Trophoblast cell (in vitro differentiated cells and primary cell): Measurements from ENCODE around the gene PXT1.
"Not testable (repeated sequence)": the region's sequence is repeated elsewhere in the genome, so short reads cannot be mapped to it uniquely, and the experiment has no call there.

Source experiments
- DNase-seq, 2 donors: peaks; one replicate each; pipeline ENCODE4 v3.0.0-alpha.2; 2016
- H2AFZ ChIP-seq: 2 replicates; pipeline ENCODE4 v1.6.1; 2013; ENCODE audit warnings: low read length, moderate library complexity, mild to moderate bottlenecking; ENCODE audit not compliant: insufficient read depth, poor library complexity
- H2AK5ac ChIP-seq: 2 replicates; pipeline ENCODE4 v1.6.1; 2013; ENCODE audit warnings: mild to moderate bottlenecking, low read length
- H2BK120ac ChIP-seq: 2 replicates; pipeline ENCODE4 v1.6.1; 2013; ENCODE audit warnings: low read length, mild to moderate bottlenecking, moderate library complexity; ENCODE audit not compliant: insufficient read depth, poor library complexity
- H2BK12ac ChIP-seq: 2 replicates; pipeline ENCODE4 v1.6.1; 2013; ENCODE audit warnings: mild to moderate bottlenecking, low read length, moderate library complexity
- H2BK5ac ChIP-seq: 2 replicates; pipeline ENCODE4 v1.6.1; 2013; ENCODE audit warnings: low read length, low read depth, moderate library complexity, mild to moderate bottlenecking; ENCODE audit not compliant: poor library complexity
- H3K14ac ChIP-seq: 2 replicates; pipeline ENCODE4 v1.6.1; 2013; ENCODE audit warnings: mild to moderate bottlenecking, low read length
- H3K18ac ChIP-seq: 2 replicates; pipeline ENCODE4 v1.6.1; 2013; ENCODE audit warnings: mild to moderate bottlenecking, low read length
- H3K23ac ChIP-seq: 2 replicates; pipeline ENCODE4 v1.6.1; 2013; ENCODE audit warnings: low read length
- H3K27ac ChIP-seq: 2 replicates; pipeline ENCODE4 v1.5.1; 2013; ENCODE audit warnings: low read depth, mild to moderate bottlenecking, inconsistent platforms, low read length, moderate library complexity
- H3K27me3 ChIP-seq: 2 replicates; pipeline ENCODE4 v1.6.1; 2013; ENCODE audit warnings: inconsistent platforms, mild to moderate bottlenecking, low read length, moderate library complexity; ENCODE audit not compliant: insufficient read depth
- H3K36me3 ChIP-seq, 2 experiments: 1 replicate in 1 of 2; 2 replicates in 1 of 2; pipeline ENCODE4 v1.6.1; 2013; ENCODE audit warnings: low read length in 2 of 2, mild to moderate bottlenecking in 2 of 2, moderate library complexity in 1 of 2; ENCODE audit not compliant: insufficient read depth in 2 of 2, control insufficient read depth in 1 of 2
- H3K4ac ChIP-seq: 2 replicates; pipeline ENCODE4 v1.6.1; 2013; ENCODE audit warnings: low read depth, mild to moderate bottlenecking, low read length, moderate library complexity
- H3K4me1 ChIP-seq, 2 experiments: 1 replicate in 1 of 2; 2 replicates in 1 of 2; pipeline ENCODE4 v1.6.1; 2013; ENCODE audit warnings: low read length in 2 of 2, mild to moderate bottlenecking in 2 of 2, moderate library complexity in 1 of 2; ENCODE audit not compliant: insufficient read depth in 2 of 2, control insufficient read depth in 1 of 2
- H3K4me2 ChIP-seq: 2 replicates; pipeline ENCODE4 v1.6.1; 2013; ENCODE audit warnings: inconsistent platforms, mild to moderate bottlenecking, low read length, moderate library complexity
- H3K4me3 ChIP-seq: 2 replicates; pipeline ENCODE4 v1.5.1; 2013; ENCODE audit warnings: mild to moderate bottlenecking, low read depth, low read length, inconsistent platforms
- H3K79me1 ChIP-seq: one replicate; pipeline ENCODE4 v1.6.1; 2013; ENCODE audit warnings: low read length
- H3K79me2 ChIP-seq: 2 replicates; pipeline ENCODE4 v1.6.1; 2013; ENCODE audit warnings: low read length, mild to moderate bottlenecking; ENCODE audit not compliant: control insufficient read depth, insufficient read depth, poor library complexity
- H3K9ac ChIP-seq: 2 replicates; pipeline ENCODE4 v1.6.1; 2013; ENCODE audit warnings: mild to moderate bottlenecking, low read length
- H3K9me3 ChIP-seq: 2 replicates; pipeline ENCODE4 v1.6.1; 2013; ENCODE audit warnings: low read depth, mild to moderate bottlenecking, control low read depth, inconsistent platforms, low read length; ENCODE audit not compliant: insufficient read depth
- H4K12ac ChIP-seq: 2 replicates; pipeline ENCODE4 v1.6.1; 2013; ENCODE audit warnings: low read depth, mild to moderate bottlenecking, low read length, moderate library complexity
- H4K8ac ChIP-seq: 2 replicates; pipeline ENCODE4 v1.6.1; 2013; ENCODE audit warnings: low read depth, mild to moderate bottlenecking, low read length, moderate library complexity
- H4K91ac ChIP-seq: one replicate; pipeline ENCODE4 v1.6.1; 2013; ENCODE audit warnings: low read depth, mild to moderate bottlenecking, low read length, moderate library complexity
- WGBS: extraction: QIAGEN DNeasy Blood & Tissue Kit; methylation state at CpG from one replicate; pipeline ENCODE4 v1.1.7; 2013; ENCODE audit warnings: missing lambda C conversion rate; ENCODE audit not compliant: insufficient read length, insufficient coverage; ENCODE audit errors: extremely low coverage; 5-methylcytosine and 5-hydroxymethylcytosine counted together

PXT1 gene

DNA sequence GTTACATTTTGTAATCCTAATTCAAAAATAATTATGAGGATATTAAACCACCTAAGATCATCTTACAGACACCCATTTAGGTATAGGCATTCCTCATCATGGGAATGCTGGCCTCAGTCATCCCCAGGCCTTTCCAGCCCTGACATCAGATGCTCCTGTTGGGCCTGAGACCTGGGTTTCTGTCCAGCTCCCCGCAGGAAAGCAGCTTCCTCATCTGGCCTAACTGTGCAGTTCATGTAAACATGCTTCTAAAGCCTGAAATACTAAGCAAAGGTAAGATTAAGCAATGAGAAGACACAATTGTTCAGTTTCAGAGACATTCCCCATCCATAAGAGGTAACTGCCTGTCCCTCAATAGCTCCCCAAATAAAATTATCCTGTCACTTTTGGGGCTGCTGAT is 74.2 kb downstream of the PXT1 start:
- Histone ChIP-seq H2AFZ (no peak overlapping the region), H4K12ac (no peak overlapping the region), H4K91ac (no peak overlapping the region), H3K36me3 (no peaks in the 10 kb centered on the region), H3K4me1 (peaks cover 4 to 6% of the 10 kb centered on the region in 2 experiments), H4K8ac (no peak overlapping the region), H3K14ac (no peak overlapping the region), H3K27me3 (no peaks in the 10 kb centered on the region), H3K27ac (no peak overlapping the region), H3K18ac (no peak overlapping the region), H3K4ac (no peak overlapping the region), H3K23ac (no peak overlapping the region), H2BK120ac (no peak overlapping the region), H2BK12ac (no peak overlapping the region), H3K9ac (no peak overlapping the region), H3K79me1 (no peaks in the 10 kb centered on the region), H2AK5ac (no peak overlapping the region), H3K4me3 (no peak overlapping the region), H3K79me2 (no peaks in the 10 kb centered on the region), H3K4me2 (no peak overlapping the region), H3K9me3 (no peaks in the 10 kb centered on the region), H2BK5ac (no peak overlapping the region)
- DNase-seq: no peak
- no CpG with 5 or more reads among the region's 1 CpG for WGBS

DNA sequence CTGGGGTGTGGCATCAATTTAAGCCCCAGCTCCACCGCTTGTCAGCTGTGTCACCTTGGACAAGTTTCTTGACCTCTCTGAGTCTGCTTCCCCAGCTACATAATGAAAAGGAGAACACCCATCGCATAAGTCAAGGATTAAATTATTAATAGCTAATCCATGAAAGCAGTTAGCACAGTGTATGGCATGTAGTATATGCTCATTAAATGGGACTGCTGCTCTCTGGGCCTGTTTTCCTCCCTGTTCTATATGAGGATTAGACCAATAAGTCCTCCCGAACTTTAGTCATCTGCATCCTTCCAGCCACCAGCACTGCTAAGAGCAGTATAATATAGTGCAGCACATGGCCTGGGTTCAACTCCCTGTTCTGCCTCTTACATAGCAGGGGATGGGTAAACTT is 74.9 kb downstream of the PXT1 start:
- H2AFZ ChIP-seq: no peak overlapping the region
- H2BK12ac ChIP-seq: no peak overlapping the region
- no peaks in the 10 kb centered on the region for H3K9me3 ChIP-seq
- H2BK120ac ChIP-seq: no peak overlapping the region
- no peak for DNase-seq
- H3K36me3 ChIP-seq: no peaks in the 10 kb centered on the region
- no peak overlapping the region for H3K23ac ChIP-seq
- no peak overlapping the region for H3K18ac ChIP-seq
- H4K12ac ChIP-seq: no peak overlapping the region
- H3K27me3 ChIP-seq: no peaks in the 10 kb centered on the region
- no peaks in the 10 kb centered on the region for H3K79me2 ChIP-seq
- no peak overlapping the region for H4K91ac ChIP-seq
- H3K14ac ChIP-seq: no peak overlapping the region
- no peak overlapping the region for H3K27ac ChIP-seq
- no peak overlapping the region for H3K4me2 ChIP-seq
- H3K79me1 ChIP-seq: no peaks in the 10 kb centered on the region
- H4K8ac ChIP-seq: no peak overlapping the region
- H3K4me3 ChIP-seq: no peak overlapping the region
- H2AK5ac ChIP-seq: no peak overlapping the region
- H3K9ac ChIP-seq: no peak overlapping the region
- H3K4me1 ChIP-seq: peaks cover 4 to 6% of the 10 kb centered on the region in 2 experiments
- no CpG with 5 or more reads among the region's 3 CpGs for WGBS
- H3K4ac ChIP-seq: no peak overlapping the region
- no peak overlapping the region for H2BK5ac ChIP-seq

DNA sequence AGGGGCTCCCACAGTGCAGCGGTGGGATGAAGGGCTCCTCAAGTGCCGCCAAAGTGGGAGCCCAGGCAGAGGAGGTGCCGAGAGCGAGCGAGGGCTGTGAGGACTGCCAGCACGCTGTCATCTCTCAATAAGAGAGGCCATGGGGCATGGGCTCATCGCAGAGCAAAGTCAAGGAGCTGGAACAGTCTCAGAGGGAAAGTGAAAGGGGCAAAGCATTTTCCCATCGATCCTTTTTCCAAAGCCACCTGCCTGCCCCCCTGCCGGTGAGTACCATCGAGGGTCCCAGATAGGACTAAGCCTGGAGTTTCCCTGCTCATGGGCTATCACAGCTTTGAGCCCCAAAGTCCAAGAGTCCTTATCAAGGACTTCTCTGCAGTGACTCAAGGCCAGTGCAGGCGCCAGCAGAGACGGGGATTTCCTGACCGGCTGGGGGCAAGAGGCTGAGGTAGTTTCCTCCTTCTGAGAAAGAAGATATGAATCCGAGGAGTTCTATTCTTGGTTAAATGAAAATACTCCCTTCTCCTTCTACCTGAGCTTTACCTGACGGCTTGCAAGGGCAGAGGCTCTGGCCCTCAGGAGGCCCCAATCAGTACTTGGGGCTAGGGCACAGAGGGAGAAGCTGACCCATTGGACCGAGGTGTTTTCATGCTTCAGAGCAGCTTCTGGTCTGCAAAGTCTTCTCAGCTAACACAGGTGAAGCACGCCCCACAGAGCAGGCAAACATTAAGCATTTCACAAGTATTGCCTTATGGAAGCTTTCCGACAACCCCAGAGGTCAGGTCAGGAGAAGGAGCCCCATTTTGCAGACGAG is 77.8 kb downstream of the PXT1 start:
- Histone ChIP-seq H2BK12ac (no peak overlapping the region), H2BK120ac (no peak overlapping the region), H3K18ac (no peak overlapping the region), H3K79me1 (no peaks in the 10 kb centered on the region), H3K4me3 (no peak overlapping the region), H3K14ac (no peak overlapping the region), H3K4ac (no peak overlapping the region), H4K91ac (no peak overlapping the region), H2BK5ac (no peak overlapping the region), H2AK5ac (no peak overlapping the region), H3K9ac (no peak overlapping the region), H3K27ac (no peak overlapping the region), H3K27me3 (no peaks in the 10 kb centered on the region), H4K8ac (no peak overlapping the region), H4K12ac (no peak overlapping the region), H3K4me1 (peaks cover 4 to 6% of the 10 kb centered on the region in 2 experiments), H3K9me3 (peaks cover 2% of the 10 kb centered on the region), H3K36me3 (no peaks in the 10 kb centered on the region), H3K4me2 (no peak overlapping the region), H2AFZ (no peak overlapping the region), H3K79me2 (no peaks in the 10 kb centered on the region), H3K23ac (no peak overlapping the region)
- peak; percentile 24 for DNase-seq
- WGBS: no CpG with 5 or more reads among the region's 19 CpGs

DNA sequence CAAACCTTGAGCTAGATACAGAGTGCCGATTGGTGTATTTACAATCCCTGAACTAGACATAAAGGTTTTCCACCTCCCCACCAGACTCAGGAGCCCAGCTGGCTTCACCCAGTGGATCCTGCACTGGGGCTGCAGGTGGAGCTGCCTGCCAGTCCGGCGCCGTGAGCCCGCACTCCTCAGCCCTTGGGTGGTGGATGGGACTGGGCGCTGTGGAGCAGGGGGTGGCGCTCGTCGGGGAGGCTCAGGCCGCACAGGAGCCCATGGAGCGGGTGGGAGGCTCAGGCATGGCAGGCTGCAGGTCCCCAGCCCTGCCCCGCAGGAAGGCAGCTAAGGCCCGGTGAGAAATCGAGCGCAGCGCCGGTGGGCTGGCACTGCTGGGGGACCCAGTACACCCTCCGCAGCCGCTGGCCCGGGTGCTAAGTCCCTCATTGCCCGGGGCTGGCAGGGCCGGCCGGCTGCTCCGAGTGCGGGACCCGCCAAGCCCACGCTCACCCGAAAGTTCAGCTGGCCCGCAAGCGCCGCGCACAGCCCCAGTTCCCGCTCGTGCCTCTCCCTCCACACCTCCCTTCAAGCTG is 78.5 kb downstream of the PXT1 start:
- H4K8ac ChIP-seq, H3K4me2 ChIP-seq, H3K36me3 ChIP-seq, H3K27ac ChIP-seq, H3K4me3 ChIP-seq, H3K79me2 ChIP-seq, H3K9ac ChIP-seq, H3K4ac ChIP-seq, H3K79me1 ChIP-seq, H2AFZ ChIP-seq, H4K91ac ChIP-seq, H3K23ac ChIP-seq, H2BK120ac ChIP-seq, H2AK5ac ChIP-seq, H2BK12ac ChIP-seq, H4K12ac ChIP-seq, H2BK5ac ChIP-seq, H3K14ac ChIP-seq, H3K27me3 ChIP-seq, H3K4me1 ChIP-seq, DNase-seq, H3K18ac ChIP-seq, H3K9me3 ChIP-seq: not testable (repeated sequence)
- no CpG with 5 or more reads among the region's 34 CpGs for WGBS
